Stimulated activated naive CD8-positive, alpha-beta T cell treated with anti-CD3 and anti-CD28 coated beads, Interleukin-15, amount 100 ng/mL, for 72 hours (primary cell): ENCODE data around the gene ITPKA.
"Not testable (repeated sequence)": the region's sequence is repeated elsewhere in the genome, so short reads cannot be mapped to it uniquely, and the experiment has no call there.

Source experiments
- ATAC-seq: fragments of 150-1000 bp; cut with Tn5 transposase; 2 replicates; pipeline ENCODE4 v1.10.0; 2021; ENCODE audit warnings: mild to moderate bottlenecking, moderate library complexity
- DNase-seq, 2 donors: peaks; one replicate each; pipeline ENCODE4 v3.0.0; 2021 to 2022
- H3K27ac Mint-ChIP-seq, 2 donors: one replicate each; pipeline ENCODE4 v1.8.0; 2022; ENCODE audit warnings: mild to moderate bottlenecking in 2 of 2, mixed read lengths in 2 of 2, moderate library complexity in 2 of 2
- H3K27me3 Mint-ChIP-seq: one replicate; pipeline ENCODE4 v1.8.0; 2022; ENCODE audit warnings: mixed read lengths
- H3K4me1 Mint-ChIP-seq: one replicate; pipeline ENCODE4 v1.8.0; 2022; ENCODE audit warnings: mild to moderate bottlenecking, mixed read lengths
- H3K4me3 Mint-ChIP-seq, 2 donors: one replicate each; pipeline ENCODE4 v1.8.0; 2022; ENCODE audit warnings: mild to moderate bottlenecking in 2 of 2, mixed read lengths in 2 of 2, moderate library complexity in 1 of 2
- H3K9me3 Mint-ChIP-seq, 2 donors: one replicate each; pipeline ENCODE4 v1.8.0; 2022; ENCODE audit warnings: mixed read lengths in 2 of 2

ITPKA gene

GRCh38 chr15:41493205-41493901 is at the start of gene ITPKA:
TSS of gene ITPKA (plus strand) at chr15:41493874. CDS start at chr15:41493928, 54 bp downstream.
- peaks cover 55% of the 10 kb centered on the region for H3K27me3 Mint-ChIP-seq
- H3K9me3 Mint-ChIP-seq: peaks cover 0 to 5% of the 10 kb centered on the region in 2 donors
- peak; percentile 93 to 94 for DNase-seq

GRCh38 chr15:41445399-41445798 is 48.3 kb upstream of the ITPKA start:
- Mint-ChIP-seq H3K27ac (no peak overlapping the region), H3K4me1 (no peaks in the 10 kb centered on the region)

More at GRCh38 chr15:41493205-41493901, at the start of gene ITPKA:
- Mint-ChIP-seq H3K4me3 (peak within 1 kb of the TSS; percentile 79 to 86), H3K27ac (peak within 1 kb of the TSS; percentile 28 to 88), H3K4me1 (peaks cover 66% of the 10 kb centered on the region)
- ATAC-seq: peak; percentile 84

GRCh38 chr15:41462084-41462795 is 31.4 kb upstream of the ITPKA start:
- Mint-ChIP-seq H3K9me3 (no peaks in the 10 kb centered on the region), H3K27me3 (no peaks in the 10 kb centered on the region), H3K4me3 (no peak overlapping the region), H3K4me1 (peaks cover 5% of the 10 kb centered on the region), H3K27ac (no peak overlapping the region)
- no peak for ATAC-seq
- DNase-seq: no peak

More at GRCh38 chr15:41445399-41445798, 48.3 kb upstream of the ITPKA start:
- DNase-seq (no peak), ATAC-seq (no peak)
- Mint-ChIP-seq H3K9me3 (no peaks in the 10 kb centered on the region), H3K4me3 (no peak overlapping the region), H3K27me3 (no peaks in the 10 kb centered on the region)

GRCh38 chr15:41464889-41465580 is 28.6 kb upstream of the ITPKA start:
- H3K27ac Mint-ChIP-seq: no peak overlapping the region
- H3K9me3 Mint-ChIP-seq: no peaks in the 10 kb centered on the region

GRCh38 chr15:41465822-41466421 is 27.8 kb upstream of the ITPKA start:
- Mint-ChIP-seq H3K4me1 (peaks cover 5% of the 10 kb centered on the region), H3K4me3 (no peak overlapping the region), H3K27me3 (no peaks in the 10 kb centered on the region), H3K9me3 (no peaks in the 10 kb centered on the region), H3K27ac (peak overlapping the region in 1 of 2 donors; percentile 41)
- ATAC-seq: peak; percentile 64
- DNase-seq: peak in 1 of 2 donors; percentile 40

More at GRCh38 chr15:41464889-41465580, 28.6 kb upstream of the ITPKA start:
- DNase-seq (no peak), ATAC-seq (no peak)
- Mint-ChIP-seq H3K4me3 (no peak overlapping the region), H3K4me1 (peaks cover 5% of the 10 kb centered on the region), H3K27me3 (no peaks in the 10 kb centered on the region)

- Mint-ChIP-seq H3K27me3 (no peaks in the 10 kb centered on the region), H3K27ac (no peak overlapping the region), H3K9me3 (no peaks in the 10 kb centered on the region), H3K4me1 (peaks cover 5% of the 10 kb centered on the region), H3K4me3 (no peak overlapping the region)
- ATAC-seq (no peak), DNase-seq (no peak)
Measured at GRCh38 chr15:41466711-41467110, 27.0 kb upstream of the ITPKA start.

GRCh38 chr15:41469644-41470043 is 24.0 kb upstream of the ITPKA start:
- H3K4me3 Mint-ChIP-seq, H3K27me3 Mint-ChIP-seq, H3K9me3 Mint-ChIP-seq, DNase-seq, ATAC-seq, H3K27ac Mint-ChIP-seq, H3K4me1 Mint-ChIP-seq: not testable (repeated sequence)

- Mint-ChIP-seq H3K27me3 (no peaks in the 10 kb centered on the region), H3K27ac (no peak overlapping the region), H3K4me1 (peaks cover 21% of the 10 kb centered on the region), H3K4me3 (no peak overlapping the region), H3K9me3 (no peaks in the 10 kb centered on the region)
- no peak for DNase-seq
- ATAC-seq: no peak
Measured at GRCh38 chr15:41473418-41473817, 20.3 kb upstream of the ITPKA start.

- H3K27ac Mint-ChIP-seq: peak overlapping the region; percentile 52 to 63
- ATAC-seq: no peak
Measured at GRCh38 chr15:41474436-41474835, 19.2 kb upstream of the ITPKA start.

GRCh38 chr15:41474941-41475340 is 18.7 kb upstream of the ITPKA start:
- Mint-ChIP-seq H3K4me1 (peaks cover 32% of the 10 kb centered on the region), H3K27me3 (no peaks in the 10 kb centered on the region), H3K9me3 (no peaks in the 10 kb centered on the region), H3K4me3 (no peak overlapping the region), H3K27ac (peak overlapping the region in 1 of 2 donors; percentile 52)
- ATAC-seq (no peak), DNase-seq (no peak)

More at GRCh38 chr15:41474436-41474835, 19.2 kb upstream of the ITPKA start:
- no peak for DNase-seq
- H3K4me3 Mint-ChIP-seq: no peak overlapping the region
- H3K4me1 Mint-ChIP-seq: peaks cover 32% of the 10 kb centered on the region
- H3K9me3 Mint-ChIP-seq: no peaks in the 10 kb centered on the region
- H3K27me3 Mint-ChIP-seq: no peaks in the 10 kb centered on the region

- Mint-ChIP-seq H3K27ac (peak overlapping the region; percentile 99 to 100), H3K4me1 (peaks cover 42% of the 10 kb centered on the region), H3K27me3 (no peaks in the 10 kb centered on the region), H3K4me3 (peak overlapping the region in 1 of 2 donors; percentile 56), H3K9me3 (no peaks in the 10 kb centered on the region)
- no peak for DNase-seq
- ATAC-seq: peak; percentile 19
Measured at GRCh38 chr15:41476416-41477048, 17.1 kb upstream of the ITPKA start.

- H3K4me3 Mint-ChIP-seq: no peak overlapping the region
- peaks cover 65% of the 10 kb centered on the region for H3K4me1 Mint-ChIP-seq
- DNase-seq: no peak
- no peak for ATAC-seq
- peak overlapping the region; percentile 78 to 83 for H3K27ac Mint-ChIP-seq
- H3K9me3 Mint-ChIP-seq: no peaks in the 10 kb centered on the region
- no peaks in the 10 kb centered on the region for H3K27me3 Mint-ChIP-seq
Measured at GRCh38 chr15:41480396-41481140, 13.1 kb upstream of the ITPKA start.

GRCh38 chr15:41482110-41482877 is 11.4 kb upstream of the ITPKA start:
- Mint-ChIP-seq H3K27me3 (peaks cover 8% of the 10 kb centered on the region), H3K27ac (peak overlapping the region in 1 of 2 donors; percentile 76), H3K9me3 (no peaks in the 10 kb centered on the region), H3K4me1 (peaks cover 60% of the 10 kb centered on the region), H3K4me3 (no peak overlapping the region)
- DNase-seq (no peak), ATAC-seq (no peak)

- DNase-seq (peak in 1 of 2 donors; percentile 71), ATAC-seq (peak; percentile 87)
- Mint-ChIP-seq H3K9me3 (no peaks in the 10 kb centered on the region), H3K27ac (peak overlapping the region; percentile 5 to 76), H3K4me3 (peak overlapping the region; percentile 50 to 69), H3K27me3 (peaks cover 8% of the 10 kb centered on the region), H3K4me1 (peaks cover 61% of the 10 kb centered on the region)
Measured at GRCh38 chr15:41483115-41483514, 10.6 kb upstream of the ITPKA start.
